IPS-20b (cell line): ENCODE results near the gene MORN1.

Experiments used
- H3K27ac ChIP-seq: one replicate; pipeline ENCODE4 v1.5.1; 2013; ENCODE audit warnings: low read length
- H3K27me3 ChIP-seq: 2 replicates; pipeline ENCODE4 v1.6.1; 2013; ENCODE audit warnings: mild to moderate bottlenecking, low read length, inconsistent platforms; ENCODE audit not compliant: insufficient read depth
- H3K36me3 ChIP-seq: 2 replicates; pipeline ENCODE4 v1.6.1; 2013; ENCODE audit warnings: low read depth, mild to moderate bottlenecking, inconsistent platforms, low read length, moderate library complexity; ENCODE audit not compliant: insufficient read depth
- H3K4me1 ChIP-seq: 2 replicates; pipeline ENCODE4 v1.6.1; 2013; ENCODE audit warnings: mild to moderate bottlenecking, control low read depth, inconsistent platforms, low read length, moderate library complexity; ENCODE audit not compliant: insufficient read depth
- H3K4me3 ChIP-seq: 2 replicates; pipeline ENCODE4 v1.5.1; 2013; ENCODE audit warnings: mild to moderate bottlenecking, low read length, inconsistent platforms
- H3K9ac ChIP-seq: 2 replicates; pipeline ENCODE4 v1.6.1; 2013; ENCODE audit warnings: low read depth, mild to moderate bottlenecking, inconsistent platforms, low read length, moderate library complexity
- H3K9me3 ChIP-seq: 2 replicates; pipeline ENCODE4 v1.6.1; 2013; ENCODE audit warnings: mild to moderate bottlenecking, low read depth, low read length, inconsistent platforms; ENCODE audit not compliant: insufficient read depth

MORN1 gene

GRCh38 chr1:2392686-2393085 is 1.3 kb upstream of the MORN1 start:
- Histone ChIP-seq H3K4me3 (peak overlapping the region; percentile 90), H3K36me3 (peaks cover 41% of the 10 kb centered on the region), H3K27me3 (no peaks in the 10 kb centered on the region), H3K4me1 (peaks cover 7% of the 10 kb centered on the region), H3K27ac (no peak overlapping the region), H3K9me3 (no peaks in the 10 kb centered on the region), H3K9ac (peak overlapping the region; percentile 74)

- H3K36me3 ChIP-seq, result peaks cover 37% of the 10 kb centered on the region
- no peaks in the 10 kb centered on the region for H3K9me3 ChIP-seq
- H3K9ac ChIP-seq, result peak overlapping the region; percentile 74
- H3K27me3 ChIP-seq, result no peaks in the 10 kb centered on the region
- peaks cover 7% of the 10 kb centered on the region for H3K4me1 ChIP-seq
- peak overlapping the region; percentile 90 for H3K4me3 ChIP-seq
- no peak overlapping the region for H3K27ac ChIP-seq
Observed at GRCh38 chr1:2391931-2392509, 666 bp upstream of the MORN1 start.

- no peaks in the 10 kb centered on the region for H3K9me3 ChIP-seq
- H3K36me3 ChIP-seq, result peaks cover 17% of the 10 kb centered on the region
- H3K4me3 ChIP-seq, result no peak overlapping the region
- peaks cover 7% of the 10 kb centered on the region for H3K4me1 ChIP-seq
- no peak overlapping the region for H3K27ac ChIP-seq
- H3K9ac ChIP-seq, result no peak overlapping the region
- no peaks in the 10 kb centered on the region for H3K27me3 ChIP-seq
Observed at GRCh38 chr1:2389644-2390043, 1.7 kb downstream of the MORN1 start.

- Histone ChIP-seq H3K27me3 (no peaks in the 10 kb centered on the region), H3K36me3 (peaks cover 4% of the 10 kb centered on the region; the same call in 1 of the 2 replicates), H3K4me3 (no peak overlapping the region), H3K27ac (no peak overlapping the region), H3K9me3 (no peaks in the 10 kb centered on the region), H3K9ac (no peak overlapping the region), H3K4me1 (peaks cover 7% of the 10 kb centered on the region)
Observed at GRCh38 chr1:2388004-2388913, 3.1 kb downstream of the MORN1 start.

GRCh38 chr1:2386636-2387611 is 4.4 kb downstream of the MORN1 start:
- no peaks in the 10 kb centered on the region for H3K9me3 ChIP-seq
- no peak overlapping the region for H3K9ac ChIP-seq
- H3K4me1 ChIP-seq, result peaks cover 3% of the 10 kb centered on the region; the same call in 1 of the 2 replicates

GRCh38 chr1:2385606-2386280 is 5.6 kb downstream of the MORN1 start:
- Histone ChIP-seq H3K4me3 (no peak overlapping the region), H3K9ac (no peak overlapping the region), H3K36me3 (peaks cover 4% of the 10 kb centered on the region; the same call in 1 of the 2 replicates), H3K27ac (no peak overlapping the region), H3K27me3 (no peaks in the 10 kb centered on the region), H3K9me3 (no peaks in the 10 kb centered on the region), H3K4me1 (peaks cover 3% of the 10 kb centered on the region; the same call in 1 of the 2 replicates)

More at GRCh38 chr1:2386636-2387611, 4.4 kb downstream of the MORN1 start:
- no peak overlapping the region for H3K4me3 ChIP-seq
- no peaks in the 10 kb centered on the region for H3K27me3 ChIP-seq
- peaks cover 4% of the 10 kb centered on the region; the same call in 1 of the 2 replicates for H3K36me3 ChIP-seq
- no peak overlapping the region for H3K27ac ChIP-seq

GRCh38 chr1:2384941-2385481 is 6.3 kb downstream of the MORN1 start:
- no peak overlapping the region for H3K9ac ChIP-seq

GRCh38 chr1:2384130-2384860 is 7.1 kb downstream of the MORN1 start:
- H3K36me3 ChIP-seq, result peaks cover 4% of the 10 kb centered on the region; the same call in 1 of the 2 replicates
- H3K4me3 ChIP-seq, result no peak overlapping the region
- no peak overlapping the region for H3K27ac ChIP-seq
- no peaks in the 10 kb centered on the region for H3K27me3 ChIP-seq
- H3K9me3 ChIP-seq, result no peaks in the 10 kb centered on the region
- H3K4me1 ChIP-seq, result no peaks in the 10 kb centered on the region
- no peak overlapping the region for H3K9ac ChIP-seq

More at GRCh38 chr1:2384941-2385481, 6.3 kb downstream of the MORN1 start:
- Histone ChIP-seq H3K27me3 (no peaks in the 10 kb centered on the region), H3K36me3 (peaks cover 4% of the 10 kb centered on the region; the same call in 1 of the 2 replicates), H3K4me3 (no peak overlapping the region), H3K27ac (no peak overlapping the region), H3K9me3 (no peaks in the 10 kb centered on the region), H3K4me1 (no peaks in the 10 kb centered on the region)

GRCh38 chr1:2383576-2383975 is 7.8 kb downstream of the MORN1 start:
- no peaks in the 10 kb centered on the region for H3K9me3 ChIP-seq
- H3K27ac ChIP-seq, result no peak overlapping the region
- H3K9ac ChIP-seq, result no peak overlapping the region
- no peaks in the 10 kb centered on the region for H3K4me1 ChIP-seq
- H3K27me3 ChIP-seq, result no peaks in the 10 kb centered on the region
- no peak overlapping the region for H3K4me3 ChIP-seq
- H3K36me3 ChIP-seq, result peaks cover 4% of the 10 kb centered on the region; the same call in 1 of the 2 replicates

- H3K27ac ChIP-seq, result no peak overlapping the region
- no peak overlapping the region for H3K4me3 ChIP-seq
- H3K36me3 ChIP-seq, result peaks cover 4% of the 10 kb centered on the region; the same call in 1 of the 2 replicates
- no peaks in the 10 kb centered on the region for H3K4me1 ChIP-seq
- no peaks in the 10 kb centered on the region for H3K27me3 ChIP-seq
- no peak overlapping the region for H3K9ac ChIP-seq
- no peaks in the 10 kb centered on the region for H3K9me3 ChIP-seq
Observed at GRCh38 chr1:2382621-2383361, 8.6 kb downstream of the MORN1 start.
